ENCODE measurements around the gene EML1.
"Not testable (repeated sequence)": the region's sequence is repeated elsewhere in the genome, so short reads cannot be mapped to it uniquely, and the experiment has no call there.

The EML1 gene

DNA sequence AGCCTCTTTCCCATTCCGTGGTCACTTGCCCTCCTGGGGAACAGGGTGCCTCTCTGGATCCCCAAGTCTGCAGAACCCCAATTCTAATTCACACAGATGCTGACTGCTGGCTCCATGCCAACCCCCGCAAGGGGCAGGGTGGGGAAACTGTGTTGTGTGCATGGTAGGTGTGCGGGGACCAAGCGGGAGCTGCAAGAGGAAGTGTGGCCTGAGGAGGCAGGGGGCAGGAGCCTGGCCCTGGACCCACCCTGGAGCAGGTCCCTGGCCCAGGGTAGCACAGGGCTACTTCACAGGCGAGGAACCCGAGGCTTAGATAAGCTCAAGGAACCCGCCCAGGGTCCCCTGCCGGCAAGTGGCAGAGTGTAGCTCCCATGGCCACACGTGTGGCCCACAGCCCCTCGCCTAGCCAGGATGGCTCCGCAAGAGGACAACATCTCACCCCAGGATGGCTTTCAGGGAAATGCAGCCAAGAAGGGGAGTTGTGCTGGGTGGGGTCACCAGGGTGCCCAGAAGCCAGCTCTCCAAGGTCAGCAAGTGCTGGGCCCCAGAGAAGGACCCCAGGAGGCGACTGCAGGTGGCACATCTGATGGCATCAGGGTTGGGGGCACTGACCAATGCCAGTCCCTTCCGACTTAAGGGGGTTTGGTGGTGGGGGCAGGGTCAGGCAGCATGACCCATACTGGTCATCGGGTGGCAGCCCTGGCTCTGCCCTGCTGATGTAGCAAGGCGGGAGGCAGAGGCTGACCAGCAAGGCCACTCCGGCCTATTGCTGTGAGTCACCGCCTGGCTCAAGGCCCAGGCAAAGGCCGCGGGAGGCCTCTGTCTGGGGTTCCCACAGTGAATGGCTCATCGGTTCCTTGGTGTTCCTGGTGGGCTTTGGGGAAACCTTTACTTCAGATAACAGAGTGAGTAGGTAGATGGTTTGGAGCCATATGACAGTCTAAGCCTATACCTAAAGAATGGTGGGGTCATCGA lies 37.3 kb upstream of the EML1 start:
- no peak for DNase-seq (ENCODE audit: low spot score)

- DNase-seq (ENCODE audit: low spot score) = no peak
Measured at GRCh38 chr14:99756796-99757195, 36.4 kb upstream of the EML1 start.

GRCh38 chr14:99757331-99758070 lies 35.7 kb upstream of the EML1 start:
- no peak for DNase-seq (ENCODE audit: low spot score)

DNA sequence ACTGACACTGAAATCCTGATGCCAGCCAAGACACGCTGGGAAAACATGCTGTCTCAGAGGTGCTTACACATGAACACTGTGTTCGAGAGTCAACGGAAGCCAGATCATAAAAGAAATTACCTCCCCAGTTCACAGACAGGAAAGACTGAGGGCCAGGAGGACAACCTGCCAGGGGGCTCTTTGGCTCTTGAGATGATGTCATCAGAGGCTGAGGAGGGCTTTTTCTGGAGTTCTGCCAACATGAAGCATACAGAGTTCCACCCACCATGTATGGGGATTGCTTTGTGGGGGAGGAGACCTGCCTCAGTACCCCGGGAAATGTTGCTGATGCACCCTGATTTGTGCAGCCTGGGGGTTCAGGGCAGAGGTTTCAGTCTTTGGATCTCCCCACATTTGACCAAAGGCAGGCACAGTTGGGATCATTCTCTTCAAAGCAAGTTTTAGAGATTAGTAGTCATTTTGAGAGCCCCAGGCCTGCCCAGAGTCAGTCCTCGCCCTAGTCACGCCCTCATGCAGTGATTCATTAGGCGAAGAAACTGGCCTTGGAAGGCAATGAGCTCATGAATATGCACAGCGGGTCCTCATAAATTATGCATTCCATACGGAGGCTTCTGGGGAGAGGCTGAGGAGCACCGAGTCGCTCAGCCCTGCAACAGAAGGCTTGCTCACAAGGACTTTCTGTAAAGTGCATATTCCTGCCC lies 34.9 kb upstream of the EML1 start:
- DNase-seq (ENCODE audit: low spot score) = no peak

- DNase-seq (ENCODE audit: low spot score) = no peak
Measured at GRCh38 chr14:99758872-99759545, 34.2 kb upstream of the EML1 start.

DNA sequence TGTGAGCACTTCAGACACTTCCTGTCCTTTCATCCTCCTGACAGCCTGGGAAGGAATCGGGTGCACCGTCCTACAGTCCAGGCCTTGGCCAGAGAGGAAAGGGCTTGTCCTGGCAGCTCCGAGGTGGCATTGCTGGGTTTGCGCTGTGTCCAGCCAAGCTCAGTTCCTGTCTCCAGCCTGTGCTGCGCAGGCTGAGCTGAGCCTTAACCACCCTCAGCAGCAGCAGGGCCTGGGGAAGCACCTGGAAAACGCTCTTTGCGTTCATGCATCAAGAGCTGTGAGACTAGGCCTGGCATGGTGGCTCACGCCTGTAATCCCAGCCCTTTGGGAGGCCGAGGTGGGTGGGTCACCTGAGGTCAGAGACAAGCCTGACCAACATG lies 33.7 kb upstream of the EML1 start:
- DNase-seq (ENCODE audit: low spot score) = no peak

DNA sequence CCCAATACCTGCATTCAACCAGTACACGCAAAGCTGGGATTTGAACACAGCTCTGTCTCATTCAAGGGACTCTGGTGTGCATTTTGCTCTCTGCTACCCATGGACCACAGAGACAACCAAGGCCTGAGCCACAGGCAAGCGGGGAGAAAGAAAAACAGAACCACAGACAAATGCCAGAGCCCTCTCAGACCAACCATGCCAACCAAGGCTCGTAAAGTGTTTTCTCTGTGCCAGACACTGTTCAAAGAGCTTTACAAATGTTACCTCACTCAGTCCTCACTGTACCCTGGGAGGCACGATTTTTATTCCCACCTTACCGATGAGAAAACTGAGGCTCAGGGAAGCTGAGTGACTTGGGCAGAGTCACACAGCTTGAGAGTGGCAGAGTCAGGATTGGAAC lies 32.4 kb upstream of the EML1 start:
- no peak for DNase-seq (ENCODE audit: low spot score)

DNA sequence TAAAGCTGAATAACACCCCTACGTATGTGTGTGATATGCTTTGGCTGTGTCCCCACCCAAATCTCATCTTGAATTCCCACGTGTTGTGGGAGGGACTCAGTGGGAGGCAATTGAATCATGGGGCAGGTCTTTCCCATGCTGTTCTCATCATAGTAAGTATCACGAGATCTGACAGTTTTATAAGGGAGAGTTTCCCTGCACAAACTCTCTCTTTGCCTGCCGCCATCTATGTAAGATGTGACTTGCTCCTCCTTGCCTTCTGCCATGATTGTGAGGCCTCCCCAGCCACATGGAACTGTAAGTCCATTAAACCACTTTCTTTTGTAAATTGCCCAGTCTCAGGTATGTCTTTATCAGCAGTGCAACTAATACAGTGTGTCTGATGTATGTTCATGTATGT lies 30.3 kb upstream of the EML1 start:
- not testable (repeated sequence) for DNase-seq (ENCODE audit: low spot score)

- DNase-seq (ENCODE audit: low spot score) = no peak
Measured at GRCh38 chr14:99763527-99764221, 29.5 kb upstream of the EML1 start.

DNA sequence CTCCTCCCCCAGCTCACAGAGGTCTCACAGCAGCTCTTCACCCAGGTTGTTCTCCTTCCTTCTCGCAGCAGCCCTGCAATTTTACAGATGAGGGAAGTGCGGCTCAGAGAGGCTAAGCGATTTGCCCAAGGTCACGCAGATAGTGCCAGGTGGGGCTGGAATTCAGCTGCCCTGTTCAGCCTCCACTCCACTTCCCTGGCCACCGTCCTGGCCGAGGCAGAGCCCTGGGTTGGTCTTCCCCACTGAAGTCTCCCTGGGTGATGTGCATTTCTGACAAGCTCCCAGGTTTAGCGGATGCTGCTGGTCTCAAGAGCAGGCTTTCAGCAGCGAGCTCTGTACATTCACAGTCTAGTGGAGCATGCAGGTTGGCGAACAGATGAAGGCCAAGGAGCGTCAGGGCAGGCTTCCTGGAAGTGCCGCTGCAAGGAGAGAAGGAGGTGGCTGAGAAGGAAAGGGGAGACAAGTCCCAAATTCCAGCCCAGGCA lies 28.9 kb upstream of the EML1 start:
- no peak for DNase-seq (ENCODE audit: low spot score)

- DNase-seq (ENCODE audit: low spot score) = no peak
Measured at GRCh38 chr14:99768381-99768780, 24.8 kb upstream of the EML1 start.

DNA sequence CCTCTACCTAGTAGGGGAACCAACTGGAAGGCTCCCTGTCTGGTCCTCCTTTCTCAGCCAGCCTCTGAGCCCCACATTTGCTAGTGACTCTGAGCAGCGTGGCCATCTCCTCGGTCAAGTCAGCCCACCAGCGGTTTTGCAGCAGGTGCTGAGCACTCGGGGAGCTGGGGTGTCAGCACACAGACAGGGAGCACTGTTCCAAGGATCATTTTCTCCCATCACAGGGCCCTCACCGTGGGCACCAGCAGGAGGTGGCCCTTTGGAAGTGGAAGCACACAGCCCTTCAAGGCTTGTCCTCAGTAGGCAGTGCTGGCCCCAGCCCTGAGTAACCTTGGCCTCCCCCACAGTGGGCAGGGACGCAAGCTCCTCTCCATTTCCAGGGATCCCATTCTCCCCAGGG lies 24.1 kb upstream of the EML1 start:
- DNase-seq (ENCODE audit: low spot score) = no peak

DNA sequence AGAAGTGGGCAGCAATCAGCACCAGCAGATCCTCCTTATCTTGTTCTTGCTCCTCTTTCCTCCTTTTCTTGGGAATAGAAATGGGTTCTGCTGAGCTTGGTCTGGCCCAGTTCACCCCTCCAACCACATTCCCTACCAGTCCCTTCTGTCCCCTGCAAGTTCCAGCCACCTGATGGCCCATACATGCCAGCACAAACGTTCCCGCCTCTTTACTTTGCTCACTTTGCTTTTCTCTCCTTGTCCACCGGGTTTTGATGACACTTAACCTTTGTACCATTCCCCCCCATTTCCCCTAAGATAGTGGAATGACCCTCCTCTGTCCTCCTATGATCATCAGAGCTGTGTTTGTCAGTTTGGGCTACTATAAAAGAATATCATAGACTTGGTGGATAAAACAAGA lies 23.4 kb upstream of the EML1 start:
- DNase-seq (ENCODE audit: low spot score) = no peak

- DNase-seq (ENCODE audit: low spot score) = no peak
Measured at GRCh38 chr14:99772371-99773283, 20.6 kb upstream of the EML1 start.

GRCh38 chr14:99773521-99774497 lies 19.4 kb upstream of the EML1 start:
- DNase-seq (ENCODE audit: low spot score) = no peak

GRCh38 chr14:99774556-99775307 lies 18.5 kb upstream of the EML1 start:
- no peak for DNase-seq (ENCODE audit: low spot score)

DNA sequence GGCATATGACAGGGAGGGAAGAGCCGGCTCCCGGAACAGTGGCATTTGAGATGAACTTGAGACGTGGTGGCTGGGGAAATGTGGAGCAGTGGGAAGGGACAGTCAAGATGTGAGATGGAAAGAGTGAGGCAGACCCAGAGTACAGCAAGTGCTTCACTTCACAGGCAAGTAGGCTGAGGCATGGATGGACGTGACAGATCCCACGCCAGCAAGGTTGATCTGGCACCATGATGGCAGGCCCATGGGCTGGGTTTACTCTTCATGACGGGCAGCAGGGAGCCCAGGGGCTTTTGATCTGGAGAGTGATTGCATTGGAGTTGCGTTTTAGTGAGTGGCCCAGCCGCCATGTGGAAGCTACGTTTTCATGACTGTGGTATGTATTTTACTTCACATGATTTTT lies 17.9 kb upstream of the EML1 start:
- no peak for DNase-seq (ENCODE audit: low spot score)

GRCh38 chr14:99777951-99778350 lies 15.3 kb upstream of the EML1 start:
- DNase-seq (ENCODE audit: low spot score) = no peak
